ENCODE results near the gene ANKRD33B.

GRCh38 chr5:10622810-10623209 lies 58.9 kb downstream of the ANKRD33B start:
- no peak for TF ChIP-seq CTCF (IDR thresholded peaks at IDR 0.05; ENCODE audit: poor library complexity)
- TF ChIP-seq EZH2phosphoT487 (IDR thresholded peaks at IDR 0.05; ENCODE audit: low read depth, severe bottlenecking, unreplicated experiment), result no peak
